ENCODE results near the gene ZC3H13.

Gene ZC3H13

GRCh38 chr13:46088821-46089562 lies 36.4 kb upstream of the ZC3H13 start:
- ChIA-PET CTCF (no interaction called here), POLR2A (no interaction called here)
- Histone ChIP-seq H3K9me3 (ENCODE audit: control insufficient read depth, insufficient read depth, low read depth, low read length) (no peaks in the 10 kb centered on the region), H3K4me3 (ENCODE audit: low read depth, low read length) (no peak overlapping the region), H3K27ac (ENCODE audit: extremely low read depth, low read depth, low read length) (no peak overlapping the region), H3K4me1 (ENCODE audit: control insufficient read depth, insufficient read depth, low read length) (no peaks in the 10 kb centered on the region), H3K36me3 (ENCODE audit: control insufficient read depth in 2 of 2, insufficient read depth in 1 of 2, low read length in 2 of 2) (no peaks in the 10 kb centered on the region)
- TF ChIP-seq, protein P1, sequence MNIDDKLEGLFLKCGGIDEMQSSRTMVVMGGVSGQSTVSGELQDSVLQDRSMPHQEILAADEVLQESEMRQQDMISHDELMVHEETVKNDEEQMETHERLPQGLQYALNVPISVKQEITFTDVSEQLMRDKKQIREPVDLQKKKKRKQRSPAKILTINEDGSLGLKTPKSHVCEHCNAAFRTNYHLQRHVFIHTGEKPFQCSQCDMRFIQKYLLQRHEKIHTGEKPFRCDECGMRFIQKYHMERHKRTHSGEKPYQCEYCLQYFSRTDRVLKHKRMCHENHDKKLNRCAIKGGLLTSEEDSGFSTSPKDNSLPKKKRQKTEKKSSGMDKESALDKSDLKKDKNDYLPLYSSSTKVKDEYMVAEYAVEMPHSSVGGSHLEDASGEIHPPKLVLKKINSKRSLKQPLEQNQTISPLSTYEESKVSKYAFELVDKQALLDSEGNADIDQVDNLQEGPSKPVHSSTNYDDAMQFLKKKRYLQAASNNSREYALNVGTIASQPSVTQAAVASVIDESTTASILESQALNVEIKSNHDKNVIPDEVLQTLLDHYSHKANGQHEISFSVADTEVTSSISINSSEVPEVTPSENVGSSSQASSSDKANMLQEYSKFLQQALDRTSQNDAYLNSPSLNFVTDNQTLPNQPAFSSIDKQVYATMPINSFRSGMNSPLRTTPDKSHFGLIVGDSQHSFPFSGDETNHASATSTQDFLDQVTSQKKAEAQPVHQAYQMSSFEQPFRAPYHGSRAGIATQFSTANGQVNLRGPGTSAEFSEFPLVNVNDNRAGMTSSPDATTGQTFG (tag by site-specific recombination; IDR thresholded peaks at IDR 0.05; ENCODE audit: borderline replicate concordance): no peak
- TF ChIP-seq ZNF202 (tag by site-specific recombination; IDR thresholded peaks at IDR 0.05; ENCODE audit: borderline replicate concordance) (no peak), ZNF354C (tag by site-specific recombination; IDR thresholded peaks at IDR 0.05; ENCODE audit: borderline replicate concordance, low read depth) (no peak), ZNF610 (tag by site-specific recombination; IDR thresholded peaks at IDR 0.05; ENCODE audit: borderline replicate concordance) (no peak), ZFHX2 (tag by site-specific recombination; conservative IDR thresholded peaks at IDR 0.05) (no peak), ZNF184 (tag by site-specific recombination; IDR thresholded peaks at IDR 0.05) (no peak), KLF9 (tag by site-specific recombination; IDR thresholded peaks at IDR 0.05; ENCODE audit: low read depth) (no peak), ZNF114 (tag by site-specific recombination; IDR thresholded peaks at IDR 0.05) (no peak), ZNF423 (tag by site-specific recombination; IDR thresholded peaks at IDR 0.05) (no peak), PRDM1 (tag by site-specific recombination; IDR thresholded peaks at IDR 0.05) (no peak), ZBTB17 (tag by site-specific recombination; IDR thresholded peaks at IDR 0.05) (no peak), ZNF747 (tag by site-specific recombination; IDR thresholded peaks at IDR 0.05) (no peak), ZNF624 (tag by site-specific recombination; IDR thresholded peaks at IDR 0.05) (no peak), ZBTB8A (tag by site-specific recombination; IDR thresholded peaks at IDR 0.05) (no peak), ZNF16 (tag by site-specific recombination; IDR thresholded peaks at IDR 0.05; ENCODE audit: low read depth) (no peak), ZNF837 (tag by site-specific recombination; IDR thresholded peaks at IDR 0.05) (no peak), PRDM10 (tag by site-specific recombination; IDR thresholded peaks at IDR 0.05) (no peak), SETDB1 (IDR thresholded peaks at IDR 0.05; ENCODE audit: insufficient read length, low read length) (no peak)
- TF ChIP-seq, protein P2, sequence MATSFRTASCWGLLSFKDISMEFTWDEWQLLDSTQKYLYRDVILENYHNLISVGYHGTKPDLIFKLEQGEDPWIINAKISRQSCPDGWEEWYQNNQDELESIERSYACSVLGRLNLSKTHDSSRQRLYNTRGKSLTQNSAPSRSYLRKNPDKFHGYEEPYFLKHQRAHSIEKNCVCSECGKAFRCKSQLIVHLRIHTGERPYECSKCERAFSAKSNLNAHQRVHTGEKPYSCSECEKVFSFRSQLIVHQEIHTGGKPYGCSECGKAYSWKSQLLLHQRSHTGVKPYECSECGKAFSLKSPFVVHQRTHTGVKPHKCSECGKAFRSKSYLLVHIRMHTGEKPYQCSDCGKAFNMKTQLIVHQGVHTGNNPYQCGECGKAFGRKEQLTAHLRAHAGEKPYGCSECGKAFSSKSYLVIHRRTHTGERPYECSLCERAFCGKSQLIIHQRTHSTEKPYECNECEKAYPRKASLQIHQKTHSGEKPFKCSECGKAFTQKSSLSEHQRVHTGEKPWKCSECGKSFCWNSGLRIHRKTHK (tag by site-specific recombination; IDR thresholded peaks at IDR 0.05): no peak
